Thyroid gland (tissue), 4 donors: ENCODE measurements around the gene SON. TPM values are rescaled to one million over a fixed set of nuclear protein-coding genes. Genes with fewer than 3 reads are reported as not detected.

ENCODE experiments used
- DNase-seq, 2 donors: peaks; one replicate each; pipeline ENCODE4 v3.0.0-alpha.2; 2019
- H3K27ac ChIP-seq, 3 donors: fragments of 200-600 bp; sonication (generic); 1 replicate in 2 of 3; 2 replicates in 1 of 3; pipeline ENCODE4 v1.5.1; 2016 to 2019; ENCODE audit warnings: mild to moderate bottlenecking in 1 of 3, moderate library complexity in 1 of 3
- H3K27me3 ChIP-seq: fragments of 200-600 bp; sonication (generic); one replicate; pipeline ENCODE4 v1.5.1; 2019
- H3K36me3 ChIP-seq, 2 donors: fragments of 200-600 bp; sonication (generic); one replicate each; pipeline ENCODE4 v1.5.1; 2016 to 2019
- H3K4me1 ChIP-seq, 2 donors: fragments of 200-600 bp; sonication (generic); one replicate each; pipeline ENCODE4 v1.5.1; 2017 to 2019
- H3K4me3 ChIP-seq, 3 donors: fragments of 200-600 bp; sonication (generic); replicated peaks in 1 of 3; 1 replicate in 2 of 3; 2 replicates in 1 of 3; pipeline ENCODE4 v1.5.1; 2016; ENCODE audit warnings: mild to moderate bottlenecking in 1 of 3
- H3K9me3 ChIP-seq: fragments of 200-600 bp; sonication (generic); one replicate; pipeline ENCODE4 v1.5.1; 2017
- CTCF ChIP-seq, 6 experiments: fragments of 200-600 bp in 3 of 6; fragments of 450-650 bp in 3 of 6; sonication (generic) in 3 of 6; IDR thresholded peaks; one replicate each; pipeline ENCODE4 v1.5.1; 2016 to 2019; ENCODE audit warnings: antibody characterized with exemption in 6 of 6, mild to moderate bottlenecking in 2 of 6, inconsistent platforms in 1 of 6, moderate library complexity in 1 of 6
- POLR2A ChIP-seq, 2 donors: fragments of 450-650 bp; IDR thresholded peaks; one replicate each; pipeline ENCODE4 v1.6.1; 2017; ENCODE audit warnings: antibody characterized with exemption in 2 of 2, mild to moderate bottlenecking in 2 of 2, moderate library complexity in 1 of 2
- WGBS, 2 donors: methylation state at CpG; one replicate each; pipeline ENCODE4 v1.1.5; 2017; 5-methylcytosine and 5-hydroxymethylcytosine counted together
- intact Hi-C: fragments of 100-400 bp; cut with DNase I; formaldehyde crosslinking; loops from one replicate; pipeline ENCODE4 v1.15.1; 2023
- total RNA-seq, 4 donors: library from RNA; depleted of rRNA; stranded (reverse); fragments of >200 nt; gene quantifications; one replicate each; pipeline ENCODE4 v1.2.3, GENCODE V29; 2016

The SON gene
- total RNA-seq, 4 donors from 2014 or later, result 283 to 425 (median 334) TPM

GRCh38 chr21:33546086-33546485 lies 3.2 kb downstream of the SON start:
- intact Hi-C loops, result no loop called here
- no peak overlapping the region for H3K4me3 ChIP-seq
- TF ChIP-seq CTCF (IDR thresholded peaks at IDR 0.05), result no peak
- no peak overlapping the region for H3K27ac ChIP-seq
- H3K27me3 ChIP-seq, result no peaks in the 10 kb centered on the region
- H3K36me3 ChIP-seq, result peaks cover 21 to 34% of the 10 kb centered on the region in 2 donors
- WGBS, 2 donors, result 78 to 82% methylated on average over 3 of the region's 3 CpGs
- H3K4me1 ChIP-seq, result peaks cover 3 to 24% of the 10 kb centered on the region in 2 donors
- no peaks in the 10 kb centered on the region for H3K9me3 ChIP-seq
- DNase-seq, result no peak

- intact Hi-C loops, result no loop called here
- H3K9me3 ChIP-seq, result no peaks in the 10 kb centered on the region
- no peak overlapping the region for H3K4me3 ChIP-seq
- no peak for DNase-seq
- H3K27ac ChIP-seq, result no peak overlapping the region
- no peak for TF ChIP-seq POLR2A (IDR thresholded peaks at IDR 0.05)
- TF ChIP-seq CTCF (IDR thresholded peaks at IDR 0.05), result no peak
- 97% methylated on average over 12 to 19 of the region's 19 CpGs for WGBS, 2 donors
- no peaks in the 10 kb centered on the region for H3K27me3 ChIP-seq
- H3K36me3 ChIP-seq, result peaks cover 57 to 72% of the 10 kb centered on the region in 2 donors
- peaks cover 0 to 13% of the 10 kb centered on the region in 2 donors for H3K4me1 ChIP-seq
These were observed 7.3 kb downstream of the SON start for GRCh38 chr21:33549848-33550771.

GRCh38 chr21:33550772-33551660 lies 8.2 kb downstream of the SON start:
- Histone ChIP-seq H3K36me3 (peaks cover 61 to 72% of the 10 kb centered on the region in 2 donors), H3K27me3 (no peaks in the 10 kb centered on the region), H3K9me3 (no peaks in the 10 kb centered on the region), H3K4me1 (peaks cover 5 to 10% of the 10 kb centered on the region in 2 donors), H3K4me3 (no peak overlapping the region), H3K27ac (no peak overlapping the region)
- TF ChIP-seq CTCF (IDR thresholded peaks at IDR 0.05) (no peak), POLR2A (IDR thresholded peaks at IDR 0.05) (no peak)
- 95 to 97% methylated on average over 10 to 16 of the region's 23 CpGs for WGBS, 2 donors
- intact Hi-C loops, result no loop called here
- DNase-seq, result no peak

GRCh38 chr21:33551664-33552063 lies 8.8 kb downstream of the SON start:
- Histone ChIP-seq H3K9me3 (no peaks in the 10 kb centered on the region), H3K36me3 (peaks cover 61 to 71% of the 10 kb centered on the region in 2 donors), H3K27ac (no peak overlapping the region), H3K27me3 (no peaks in the 10 kb centered on the region), H3K4me1 (peaks cover 5 to 13% of the 10 kb centered on the region in 2 donors), H3K4me3 (no peak overlapping the region)
- 100% methylated on average over 1 to 2 of the region's 2 CpGs for WGBS, 2 donors
- intact Hi-C loops, result no loop called here
- DNase-seq, result no peak
- no peak for TF ChIP-seq POLR2A (IDR thresholded peaks at IDR 0.05)
- TF ChIP-seq CTCF (IDR thresholded peaks at IDR 0.05), result no peak
